SU-DHL-6 (cell line): Measurements from ENCODE around the gene HECTD4.

ENCODE experiments used
- EZH2phosphoT487 ChIP-seq: fragments of 200-600 bp; sonication (generic), shearing (Covaris generic); conservative IDR thresholded peaks from 2 replicates; pipeline ENCODE4 v1.6.1; 2018; ENCODE audit warnings: mild to moderate bottlenecking, antibody characterized with exemption, low read length, moderate library complexity, mixed read lengths
- TF ChIP-seq, protein P1 (sequence below): fragments of 200-600 bp; sonication (generic); IDR thresholded peaks from one replicate; pipeline ENCODE4 v1.5.1; 2017; ENCODE audit warnings: antibody characterized with exemption, mild to moderate bottlenecking, low read length, moderate library complexity; ENCODE audit not compliant: insufficient read depth, poor library complexity, severe bottlenecking

DNA sequence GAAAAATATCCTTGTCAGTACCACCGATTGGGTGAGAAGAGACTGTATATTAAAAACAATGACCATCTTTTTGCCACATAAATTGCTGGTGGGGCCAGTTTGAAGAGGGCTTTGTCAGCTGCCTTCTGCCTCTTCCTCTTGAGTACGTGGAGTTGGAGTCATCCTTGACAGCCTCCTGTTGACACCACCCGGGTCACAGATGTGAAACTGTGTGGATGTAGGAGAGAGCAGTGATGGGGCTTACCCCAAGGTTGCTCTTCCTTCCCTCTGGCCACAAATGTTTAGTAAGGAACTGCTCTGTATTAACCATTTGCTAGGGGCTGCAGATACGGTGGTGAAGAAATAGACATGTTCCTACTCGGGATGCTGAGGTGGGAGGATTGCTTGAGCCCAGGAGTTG, 48.7 kb upstream of the HECTD4 start:
- TF ChIP-seq, protein P1, sequence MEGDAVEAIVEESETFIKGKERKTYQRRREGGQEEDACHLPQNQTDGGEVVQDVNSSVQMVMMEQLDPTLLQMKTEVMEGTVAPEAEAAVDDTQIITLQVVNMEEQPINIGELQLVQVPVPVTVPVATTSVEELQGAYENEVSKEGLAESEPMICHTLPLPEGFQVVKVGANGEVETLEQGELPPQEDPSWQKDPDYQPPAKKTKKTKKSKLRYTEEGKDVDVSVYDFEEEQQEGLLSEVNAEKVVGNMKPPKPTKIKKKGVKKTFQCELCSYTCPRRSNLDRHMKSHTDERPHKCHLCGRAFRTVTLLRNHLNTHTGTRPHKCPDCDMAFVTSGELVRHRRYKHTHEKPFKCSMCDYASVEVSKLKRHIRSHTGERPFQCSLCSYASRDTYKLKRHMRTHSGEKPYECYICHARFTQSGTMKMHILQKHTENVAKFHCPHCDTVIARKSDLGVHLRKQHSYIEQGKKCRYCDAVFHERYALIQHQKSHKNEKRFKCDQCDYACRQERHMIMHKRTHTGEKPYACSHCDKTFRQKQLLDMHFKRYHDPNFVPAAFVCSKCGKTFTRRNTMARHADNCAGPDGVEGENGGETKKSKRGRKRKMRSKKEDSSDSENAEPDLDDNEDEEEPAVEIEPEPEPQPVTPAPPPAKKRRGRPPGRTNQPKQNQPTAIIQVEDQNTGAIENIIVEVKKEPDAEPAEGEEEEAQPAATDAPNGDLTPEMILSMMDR: no peak
- no peak for TF ChIP-seq EZH2phosphoT487
